PFSK-1 (cell line): ENCODE measurements around the gene CHMP6.
A peak's percentile ranks its signal among the peaks of the same experiment; 100 is the strongest.

Source experiments
- FOXP2 ChIP-seq: optimal IDR thresholded peaks from 2 replicates; pipeline ENCODE3; 2011; ENCODE audit warnings: borderline replicate concordance, control low read depth, inconsistent platforms; ENCODE audit not compliant: insufficient read depth; ENCODE audit errors: extremely low read length, extremely low read depth
- POLR2AphosphoS5 ChIP-seq: IDR thresholded peaks from 2 replicates; pipeline ENCODE4 v1.6.1; 2012; ENCODE audit warnings: low read depth, mild to moderate bottlenecking, control low read depth, low read length, moderate library complexity
- SIN3A ChIP-seq: IDR thresholded peaks from 2 replicates; pipeline ENCODE4 v1.6.1; 2012; ENCODE audit warnings: mild to moderate bottlenecking, low read length, moderate library complexity, borderline replicate concordance; ENCODE audit not compliant: insufficient read depth
- TAF1 ChIP-seq: IDR thresholded peaks from 2 replicates; pipeline ENCODE4 v1.6.1; 2012; ENCODE audit warnings: low read length, control low read depth, borderline replicate concordance; ENCODE audit not compliant: insufficient read depth
- TF ChIP-seq, protein P1 (sequence below), 2 experiments: IDR thresholded peaks; 2 replicates each; pipeline versions ENCODE4 v1.6.1 to v1.8.0; 2011 to 2012; ENCODE audit warnings: low read depth in 2 of 2, low read length in 2 of 2, control low read depth in 1 of 2, inconsistent platforms in 1 of 2, mild to moderate bottlenecking in 1 of 2, moderate library complexity in 1 of 2; ENCODE audit not compliant: insufficient read depth in 1 of 2

The CHMP6 gene

GRCh38 chr17:80969030-80969673 is 22.5 kb upstream of the CHMP6 start:
- TF ChIP-seq POLR2AphosphoS5: no peak; the same call in 1 of the 2 replicates
- TF ChIP-seq, protein P1, sequence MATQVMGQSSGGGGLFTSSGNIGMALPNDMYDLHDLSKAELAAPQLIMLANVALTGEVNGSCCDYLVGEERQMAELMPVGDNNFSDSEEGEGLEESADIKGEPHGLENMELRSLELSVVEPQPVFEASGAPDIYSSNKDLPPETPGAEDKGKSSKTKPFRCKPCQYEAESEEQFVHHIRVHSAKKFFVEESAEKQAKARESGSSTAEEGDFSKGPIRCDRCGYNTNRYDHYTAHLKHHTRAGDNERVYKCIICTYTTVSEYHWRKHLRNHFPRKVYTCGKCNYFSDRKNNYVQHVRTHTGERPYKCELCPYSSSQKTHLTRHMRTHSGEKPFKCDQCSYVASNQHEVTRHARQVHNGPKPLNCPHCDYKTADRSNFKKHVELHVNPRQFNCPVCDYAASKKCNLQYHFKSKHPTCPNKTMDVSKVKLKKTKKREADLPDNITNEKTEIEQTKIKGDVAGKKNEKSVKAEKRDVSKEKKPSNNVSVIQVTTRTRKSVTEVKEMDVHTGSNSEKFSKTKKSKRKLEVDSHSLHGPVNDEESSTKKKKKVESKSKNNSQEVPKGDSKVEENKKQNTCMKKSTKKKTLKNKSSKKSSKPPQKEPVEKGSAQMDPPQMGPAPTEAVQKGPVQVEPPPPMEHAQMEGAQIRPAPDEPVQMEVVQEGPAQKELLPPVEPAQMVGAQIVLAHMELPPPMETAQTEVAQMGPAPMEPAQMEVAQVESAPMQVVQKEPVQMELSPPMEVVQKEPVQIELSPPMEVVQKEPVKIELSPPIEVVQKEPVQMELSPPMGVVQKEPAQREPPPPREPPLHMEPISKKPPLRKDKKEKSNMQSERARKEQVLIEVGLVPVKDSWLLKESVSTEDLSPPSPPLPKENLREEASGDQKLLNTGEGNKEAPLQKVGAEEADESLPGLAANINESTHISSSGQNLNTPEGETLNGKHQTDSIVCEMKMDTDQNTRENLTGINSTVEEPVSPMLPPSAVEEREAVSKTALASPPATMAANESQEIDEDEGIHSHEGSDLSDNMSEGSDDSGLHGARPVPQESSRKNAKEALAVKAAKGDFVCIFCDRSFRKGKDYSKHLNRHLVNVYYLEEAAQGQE (IDR thresholded peaks at IDR 0.05; ENCODE audit: insufficient read depth in 1 of 2, low read depth in 2 of 2, low read length in 2 of 2): no peak
- TF ChIP-seq FOXP2: no peak
- no peak for TF ChIP-seq TAF1
- TF ChIP-seq SIN3A: no peak

DNA sequence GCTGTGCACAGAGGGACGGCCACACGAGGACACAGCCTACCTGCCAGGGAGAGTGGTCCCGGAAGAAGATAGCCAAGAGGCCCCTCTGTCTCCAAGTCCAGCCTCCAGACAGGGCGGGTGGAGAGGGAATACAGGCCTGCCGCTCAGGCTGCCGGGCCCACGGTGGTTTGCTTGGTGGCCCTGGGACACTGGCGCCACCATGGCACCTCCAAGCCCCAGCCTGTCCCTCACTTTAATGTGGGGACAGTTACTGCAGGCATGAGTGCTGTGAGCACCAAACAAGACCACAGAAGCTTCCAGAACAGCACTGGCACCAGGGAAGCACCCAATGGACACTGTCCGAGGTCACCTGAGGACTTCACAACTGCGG is 22.0 kb upstream of the CHMP6 start:
- no peak for TF ChIP-seq FOXP2
- 0 out of 2 replicates have a peak, but pooled peaks have one; percentile 46 for TF ChIP-seq POLR2AphosphoS5

GRCh38 chr17:80970044-80970761 is 21.4 kb upstream of the CHMP6 start:
- TF ChIP-seq, protein P1 (IDR thresholded peaks at IDR 0.05; ENCODE audit: insufficient read depth in 1 of 2, low read depth in 2 of 2, low read length in 2 of 2): no peak
- no peak for TF ChIP-seq FOXP2
- no peak for TF ChIP-seq SIN3A
- no peak; the same call in 1 of the 2 replicates for TF ChIP-seq POLR2AphosphoS5
- no peak for TF ChIP-seq TAF1

DNA sequence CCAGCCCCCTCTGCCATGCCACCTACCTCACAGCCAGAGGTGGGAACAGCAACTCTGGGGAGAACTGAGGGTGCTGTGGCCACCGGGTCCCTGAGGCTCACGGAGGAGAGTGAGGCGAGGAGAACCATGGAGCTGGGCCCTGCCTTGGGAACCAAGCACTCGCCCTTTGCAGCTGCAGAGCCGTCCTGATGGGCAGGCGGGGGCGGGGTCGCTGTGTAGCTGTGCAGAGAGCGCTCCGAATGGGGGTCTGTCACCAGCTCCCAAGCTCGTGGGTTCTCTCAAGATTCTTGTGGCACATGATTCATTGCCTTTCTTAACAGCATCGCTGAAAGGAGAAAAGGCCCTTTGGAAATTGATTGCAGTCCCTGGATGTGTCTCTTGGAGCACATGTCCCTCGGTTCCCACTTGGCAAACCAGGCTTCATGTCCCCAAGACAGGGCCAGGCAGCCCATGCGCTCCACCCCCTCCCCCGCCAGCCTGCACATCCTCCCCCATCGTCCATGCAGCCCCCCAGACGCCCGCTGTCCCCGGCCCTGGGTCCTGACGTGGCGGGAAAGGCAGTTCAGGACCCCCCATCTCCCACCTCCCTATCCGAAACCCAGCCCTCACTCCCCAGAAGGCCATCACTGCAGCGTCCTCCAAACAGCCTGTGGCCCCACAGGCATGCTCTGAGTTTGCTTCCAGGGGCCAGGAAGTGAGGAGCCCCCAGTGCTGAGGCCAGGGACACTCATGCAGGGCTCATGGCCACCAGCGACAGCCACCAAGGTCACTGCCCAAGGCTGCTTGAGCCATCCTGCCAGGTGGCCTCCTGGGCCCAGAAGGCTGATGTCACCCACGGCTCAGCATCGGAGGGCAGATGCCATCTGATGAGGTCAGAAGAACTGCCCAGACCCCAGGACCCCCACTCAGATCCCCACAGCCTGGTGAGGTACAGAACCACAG is 20.6 kb upstream of the CHMP6 start:
- no peak for TF ChIP-seq SIN3A
- TF ChIP-seq TAF1: no peak

GRCh38 chr17:80971704-80972304 is 19.8 kb upstream of the CHMP6 start:
- TF ChIP-seq FOXP2 (no peak), SIN3A (no peak), POLR2AphosphoS5 (no peak), TAF1 (no peak)
- TF ChIP-seq, protein P1 (IDR thresholded peaks at IDR 0.05; ENCODE audit: insufficient read depth in 1 of 2, low read depth in 2 of 2, low read length in 2 of 2): no peak
